Thoracic aorta (tissue), 2 donors: ENCODE results near the gene RALA. TPM values are rescaled to one million over a fixed set of nuclear protein-coding genes. Genes with fewer than 3 reads are reported as not detected.
"Not testable (repeated sequence)": the region's sequence is repeated elsewhere in the genome, so short reads cannot be mapped to it uniquely, and the experiment has no call there.

Experiments used
- ATAC-seq: fragments of 150-250 bp; one replicate; pipeline ENCODE4 v1.8.0; 2017; ENCODE audit warnings: low read depth; ENCODE audit not compliant: insufficient number of reproducible peaks, low FRiP score
- DNase-seq: peaks from one replicate; pipeline ENCODE4 v3.0.0-alpha.2; 2020; ENCODE audit warnings: low spot score
- H3K27ac ChIP-seq, 2 donors: fragments of 200-600 bp; sonication (generic); 1 replicate in 1 of 2; 2 replicates in 1 of 2; pipeline ENCODE4 v1.5.1; 2016; ENCODE audit warnings: mild to moderate bottlenecking in 2 of 2, moderate library complexity in 2 of 2
- H3K27me3 ChIP-seq: fragments of 200-600 bp; sonication (generic); replicated peaks from 2 replicates; pipeline ENCODE4 v1.6.0; 2016; ENCODE audit warnings: mild to moderate bottlenecking; ENCODE audit not compliant: insufficient read depth
- H3K36me3 ChIP-seq: fragments of 200-600 bp; sonication (generic); one replicate; pipeline ENCODE4 v1.5.1; 2016
- H3K4me1 ChIP-seq, 2 donors: fragments of 200-600 bp; sonication (generic); 1 replicate in 1 of 2; 2 replicates in 1 of 2; pipeline versions ENCODE4 v1.5.1 to v1.6.0; 2016; ENCODE audit warnings: low read depth in 2 of 2, mild to moderate bottlenecking in 1 of 2; ENCODE audit not compliant: control insufficient read depth in 1 of 2
- H3K4me3 ChIP-seq: fragments of 200-600 bp; sonication (generic); 2 replicates; pipeline ENCODE4 v1.5.1; 2016; ENCODE audit warnings: mild to moderate bottlenecking
- H3K9me3 ChIP-seq: fragments of 200-600 bp; sonication (generic); 2 replicates; pipeline ENCODE4 v1.5.1; 2016
- total RNA-seq, 2 donors: library from RNA; depleted of rRNA; stranded (reverse); fragments of >200 nt; gene quantifications; one replicate each; pipeline versions ENCODE4 v1.1.0 to v1.2.3, GENCODE V29; 2016
- TF ChIP-seq, protein P1 (sequence below): fragments of 200-600 bp; sonication (generic); IDR thresholded peaks from one replicate; pipeline ENCODE4 v1.5.1; 2019; ENCODE audit warnings: antibody characterized with exemption

The RALA gene
- total RNA-seq, 2 donors from 2014 or later = 7.3 to 9.8 TPM

DNA sequence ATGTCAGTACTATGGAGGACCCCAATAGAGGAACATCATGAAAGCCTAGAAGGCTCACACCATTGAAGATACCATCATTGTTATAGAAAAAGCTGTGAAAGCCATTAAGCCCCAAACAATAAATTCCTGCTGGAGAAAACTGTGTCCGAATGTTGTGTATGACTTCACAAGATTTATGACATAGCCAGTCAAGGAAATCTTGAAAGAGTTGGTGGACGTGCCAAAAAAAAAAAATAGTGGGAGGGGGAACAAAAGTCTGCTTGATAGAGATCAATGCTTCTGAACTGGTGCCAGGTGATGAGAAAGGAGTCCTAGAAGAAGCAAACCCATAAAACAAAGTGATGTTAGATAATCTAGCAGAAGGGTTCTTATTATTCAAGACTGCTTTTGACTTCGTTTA lies 41.2 kb downstream of the RALA start:
- no peak for DNase-seq
- no peak for ATAC-seq
- Histone ChIP-seq H3K27me3 (no peaks in the 10 kb centered on the region), H3K4me3 (no peak overlapping the region), H3K9me3 (no peaks in the 10 kb centered on the region), H3K4me1 (peaks cover 6 to 14% of the 10 kb centered on the region in 2 donors), H3K36me3 (no peaks in the 10 kb centered on the region), H3K27ac (no peak overlapping the region)
- TF ChIP-seq, protein P1, sequence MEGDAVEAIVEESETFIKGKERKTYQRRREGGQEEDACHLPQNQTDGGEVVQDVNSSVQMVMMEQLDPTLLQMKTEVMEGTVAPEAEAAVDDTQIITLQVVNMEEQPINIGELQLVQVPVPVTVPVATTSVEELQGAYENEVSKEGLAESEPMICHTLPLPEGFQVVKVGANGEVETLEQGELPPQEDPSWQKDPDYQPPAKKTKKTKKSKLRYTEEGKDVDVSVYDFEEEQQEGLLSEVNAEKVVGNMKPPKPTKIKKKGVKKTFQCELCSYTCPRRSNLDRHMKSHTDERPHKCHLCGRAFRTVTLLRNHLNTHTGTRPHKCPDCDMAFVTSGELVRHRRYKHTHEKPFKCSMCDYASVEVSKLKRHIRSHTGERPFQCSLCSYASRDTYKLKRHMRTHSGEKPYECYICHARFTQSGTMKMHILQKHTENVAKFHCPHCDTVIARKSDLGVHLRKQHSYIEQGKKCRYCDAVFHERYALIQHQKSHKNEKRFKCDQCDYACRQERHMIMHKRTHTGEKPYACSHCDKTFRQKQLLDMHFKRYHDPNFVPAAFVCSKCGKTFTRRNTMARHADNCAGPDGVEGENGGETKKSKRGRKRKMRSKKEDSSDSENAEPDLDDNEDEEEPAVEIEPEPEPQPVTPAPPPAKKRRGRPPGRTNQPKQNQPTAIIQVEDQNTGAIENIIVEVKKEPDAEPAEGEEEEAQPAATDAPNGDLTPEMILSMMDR = no peak

DNA sequence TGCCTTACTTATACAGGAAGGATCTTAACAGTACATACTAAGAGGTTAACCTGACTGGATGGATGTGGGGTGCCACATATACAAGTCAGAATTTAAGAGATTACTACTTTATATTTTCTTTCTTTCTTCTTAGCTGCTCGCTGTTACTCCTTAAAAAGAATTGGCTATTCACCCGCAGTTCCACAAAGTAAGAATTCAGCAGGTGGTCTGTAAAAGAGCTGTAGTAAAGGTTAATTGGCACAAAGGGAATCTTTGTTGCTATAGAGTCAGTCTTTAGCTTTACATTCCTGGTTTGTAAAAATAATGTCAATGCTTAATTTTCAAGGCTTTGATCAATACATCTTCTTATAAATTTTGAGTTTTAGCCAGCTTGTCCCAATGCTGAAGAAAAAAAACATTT lies 43.2 kb downstream of the RALA start:
- TF ChIP-seq, protein P1 = no peak
- no peak overlapping the region for H3K27ac ChIP-seq
- no peak overlapping the region for H3K4me3 ChIP-seq
- peaks cover 6 to 14% of the 10 kb centered on the region in 2 donors for H3K4me1 ChIP-seq
- H3K9me3 ChIP-seq = no peaks in the 10 kb centered on the region
- no peaks in the 10 kb centered on the region for H3K36me3 ChIP-seq
- no peaks in the 10 kb centered on the region for H3K27me3 ChIP-seq
- no peak for DNase-seq
- ATAC-seq = no peak

DNA sequence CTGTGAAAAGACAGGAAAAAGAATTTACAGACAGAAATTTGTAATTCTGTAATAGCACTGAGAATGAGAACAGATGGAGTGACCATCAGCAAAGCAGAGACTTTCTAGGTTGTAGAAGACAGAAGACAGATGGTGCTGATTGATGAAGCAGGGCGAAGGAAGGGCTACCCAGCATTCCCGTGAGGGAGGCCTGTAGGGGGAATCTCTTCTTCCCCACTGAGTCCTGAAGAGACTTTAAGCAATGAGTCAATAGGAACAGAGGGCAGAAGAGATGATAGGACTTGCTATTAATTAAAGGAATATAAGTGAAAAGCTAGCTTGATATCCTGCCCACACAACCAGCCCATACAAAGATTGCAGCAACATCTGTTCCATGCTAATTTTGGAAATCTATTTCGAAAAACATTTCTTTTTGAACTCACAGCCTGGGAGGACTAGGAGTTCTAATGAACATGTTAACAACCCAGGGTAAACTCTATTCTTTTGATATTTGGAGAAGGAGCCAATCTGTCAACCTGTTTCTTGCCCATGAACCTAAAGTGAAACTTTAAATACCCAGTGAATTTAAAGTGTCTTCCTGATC lies 44.1 kb downstream of the RALA start:
- ATAC-seq = no peak
- no peak overlapping the region for H3K27ac ChIP-seq
- TF ChIP-seq, protein P1 = no peak

DNA sequence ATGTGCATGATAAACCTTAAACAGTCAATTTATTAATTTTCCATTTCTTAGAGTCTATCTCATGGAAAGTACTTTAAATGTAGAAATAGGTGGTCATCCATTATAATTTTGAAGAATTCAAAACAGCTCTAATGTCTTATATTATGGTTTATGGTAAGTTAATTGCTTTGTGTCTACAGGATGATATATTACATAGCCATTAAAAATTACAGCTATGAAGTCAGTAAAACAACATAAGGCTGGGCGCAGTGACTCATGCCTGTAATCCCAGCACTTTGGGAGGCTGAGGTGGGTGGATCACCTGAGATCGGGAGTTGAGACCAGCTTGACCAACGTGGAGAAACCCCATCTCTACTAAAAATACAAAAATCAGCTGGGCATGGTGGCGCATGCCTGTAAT lies 44.9 kb downstream of the RALA start:
- not testable (repeated sequence) for ATAC-seq, H3K27ac ChIP-seq

More for the DNA sequence above, 44.1 kb downstream of the RALA start:
- DNase-seq = no peak
- Histone ChIP-seq H3K9me3 (no peaks in the 10 kb centered on the region), H3K4me1 (peaks cover 6 to 20% of the 10 kb centered on the region in 2 donors), H3K4me3 (no peak overlapping the region), H3K36me3 (no peaks in the 10 kb centered on the region), H3K27me3 (no peaks in the 10 kb centered on the region)

DNA sequence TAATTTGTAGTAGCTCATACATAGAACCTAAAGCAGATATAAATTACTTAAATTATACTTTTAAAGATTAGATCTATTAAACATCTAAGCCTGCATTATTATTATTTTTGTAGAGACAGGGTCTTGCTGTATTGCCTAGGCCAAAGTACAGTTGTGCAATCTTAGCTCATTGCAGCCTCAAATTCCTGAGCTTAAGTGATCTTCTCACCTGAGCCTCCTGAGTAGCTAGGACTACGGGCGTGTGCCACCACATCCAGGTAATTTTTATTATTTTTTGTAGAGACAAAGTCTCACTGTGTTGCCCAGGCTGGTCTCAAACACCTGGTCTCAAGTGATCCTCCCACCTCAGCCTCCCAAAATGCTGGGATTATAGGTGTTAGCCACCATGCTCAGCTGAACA lies 46.7 kb downstream of the RALA start:
- DNase-seq = no peak
- TF ChIP-seq, protein P1 = no peak
- no peaks in the 10 kb centered on the region for H3K9me3 ChIP-seq

More for the DNA sequence above, 44.9 kb downstream of the RALA start:
- H3K9me3 ChIP-seq, DNase-seq, H3K27me3 ChIP-seq, H3K4me3 ChIP-seq, H3K36me3 ChIP-seq: not testable (repeated sequence)
- peaks cover 6 to 20% of the 10 kb centered on the region in 2 donors for H3K4me1 ChIP-seq

DNA sequence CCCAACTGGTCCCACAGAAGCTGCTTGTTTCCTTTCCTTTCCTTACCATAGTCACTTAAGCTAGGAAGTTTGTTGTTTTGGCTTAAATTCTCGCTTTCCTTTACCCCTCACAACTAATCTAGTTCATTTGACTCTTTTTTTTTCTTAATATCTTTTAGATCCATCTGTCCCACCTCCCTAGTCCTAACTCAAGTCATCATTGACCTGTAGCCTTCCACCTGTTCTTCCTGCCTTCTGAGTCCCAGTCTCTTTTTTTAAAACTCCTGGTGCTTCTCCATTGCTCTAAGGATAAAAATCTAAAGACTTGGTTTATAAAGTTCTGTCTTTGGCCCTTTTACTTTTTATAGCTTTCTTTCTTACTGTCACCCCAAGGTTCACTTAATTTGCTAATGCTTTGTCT lies 47.6 kb downstream of the RALA start:
- Histone ChIP-seq H3K36me3 (no peaks in the 10 kb centered on the region), H3K4me1 (peaks cover 13 to 34% of the 10 kb centered on the region in 2 donors), H3K27me3 (no peaks in the 10 kb centered on the region), H3K9me3 (no peaks in the 10 kb centered on the region), H3K4me3 (no peak overlapping the region), H3K27ac (no peak overlapping the region)
- ATAC-seq = no peak
- TF ChIP-seq, protein P1 = no peak
- DNase-seq = no peak

More for the DNA sequence above, 46.7 kb downstream of the RALA start:
- Histone ChIP-seq H3K36me3 (no peaks in the 10 kb centered on the region), H3K4me3 (no peak overlapping the region), H3K4me1 (peaks cover 13 to 31% of the 10 kb centered on the region in 2 donors), H3K27me3 (no peaks in the 10 kb centered on the region), H3K27ac (no peak overlapping the region)
- ATAC-seq = no peak
